HG03097 (cell line): ENCODE data around the gene RXFP1.
"Not testable (repeated sequence)": the region's sequence is repeated elsewhere in the genome, so short reads cannot be mapped to it uniquely, and the experiment has no call there.

Experiments used
- ATAC-seq: cut with Tn5 transposase; IDR thresholded peaks from one replicate; pipeline ENCODE4 v1.9.1; 2021; ENCODE audit not compliant: unreplicated experiment, low FRiP score

Gene RXFP1

GRCh38 chr4:158606969-158607368 is 85.3 kb downstream of the RXFP1 start:
- ATAC-seq, result no peak

- ATAC-seq, result no peak
Observed at GRCh38 chr4:158609116-158609515, 87.4 kb downstream of the RXFP1 start.

- ATAC-seq, result peak; percentile 81
Observed at GRCh38 chr4:158610790-158611189, 89.1 kb downstream of the RXFP1 start.

- ATAC-seq, result no peak
Observed at GRCh38 chr4:158613046-158613445, 91.4 kb downstream of the RXFP1 start.

GRCh38 chr4:158617956-158618355 is 96.3 kb downstream of the RXFP1 start:
- ATAC-seq, result no peak

- no peak for ATAC-seq
Observed at GRCh38 chr4:158621729-158622128, 100.0 kb downstream of the RXFP1 start.

GRCh38 chr4:158622251-158622650 is 100.6 kb downstream of the RXFP1 start:
- ATAC-seq, result no peak

GRCh38 chr4:158624889-158625478 is 103.3 kb downstream of the RXFP1 start:
- ATAC-seq, result peak; percentile 84

- no peak for ATAC-seq
Observed at GRCh38 chr4:158625544-158625943, 103.9 kb downstream of the RXFP1 start.

- ATAC-seq, result no peak
Observed at GRCh38 chr4:158630893-158631292, 109.2 kb downstream of the RXFP1 start.

- no peak for ATAC-seq
Observed at GRCh38 chr4:158636619-158637018, 114.9 kb downstream of the RXFP1 start.

GRCh38 chr4:158644356-158644755 is 122.7 kb downstream of the RXFP1 start:
- ATAC-seq, result no peak

- ATAC-seq, result no peak
Observed at GRCh38 chr4:158644760-158645159, 123.1 kb downstream of the RXFP1 start.

- ATAC-seq, result no peak
Observed at GRCh38 chr4:158649111-158649680, 127.5 kb downstream of the RXFP1 start.

GRCh38 chr4:158652920-158653319 is 131.2 kb downstream of the RXFP1 start:
- no peak for ATAC-seq

GRCh38 chr4:158656439-158656838 is 134.8 kb downstream of the RXFP1 start:
- ATAC-seq, result no peak

- ATAC-seq, result no peak
Observed at GRCh38 chr4:158657291-158657690, 135.6 kb downstream of the RXFP1 start.

- ATAC-seq, result not testable (repeated sequence)
Observed at GRCh38 chr4:158663255-158663654, 141.6 kb downstream of the RXFP1 start.

GRCh38 chr4:158663707-158664625 is 142.3 kb downstream of the RXFP1 start:
- ATAC-seq, result not testable (repeated sequence)

GRCh38 chr4:158664806-158665205 is 143.1 kb downstream of the RXFP1 start:
- ATAC-seq, result no peak

- no peak for ATAC-seq
Observed at GRCh38 chr4:158666892-158667291, 145.2 kb downstream of the RXFP1 start.
